HG02763 (cell line): ENCODE data around the gene PAAF1.

Experiments
- ATAC-seq: cut with Tn5 transposase; IDR thresholded peaks from one replicate; pipeline ENCODE4 v1.9.1; 2021; ENCODE audit warnings: mild to moderate bottlenecking, moderate library complexity; ENCODE audit not compliant: unreplicated experiment

The PAAF1 gene

GRCh38 chr11:73876424-73877310 is at the start of gene PAAF1, which contains the start of gene COA4:
Gene PAAF1 (plus strand): TSS chr11:73876999. CDS start chr11:73877022, 23 bp downstream.
Gene COA4 (minus strand): TSS chr11:73876846. CDS start chr11:73873378, 3,468 bp downstream.
- peak; percentile 95 for ATAC-seq

- ATAC-seq = no peak
Observed at GRCh38 chr11:73830261-73830660, 46.5 kb upstream of the PAAF1 start.

- no peak for ATAC-seq
Observed at GRCh38 chr11:73833067-73833466, 43.7 kb upstream of the PAAF1 start.

- ATAC-seq = no peak
Observed at GRCh38 chr11:73838443-73839122, 38.2 kb upstream of the PAAF1 start.

GRCh38 chr11:73839123-73839457 is 37.7 kb upstream of the PAAF1 start:
- no peak for ATAC-seq

- no peak for ATAC-seq
Observed at GRCh38 chr11:73851046-73851764, 25.6 kb upstream of the PAAF1 start.

- no peak for ATAC-seq
Observed at GRCh38 chr11:73852049-73852448, 24.8 kb upstream of the PAAF1 start.

GRCh38 chr11:73854680-73855079 is 22.1 kb upstream of the PAAF1 start:
- ATAC-seq = no peak

- no peak for ATAC-seq
Observed at GRCh38 chr11:73856031-73856567, 20.7 kb upstream of the PAAF1 start.

GRCh38 chr11:73859671-73860070 is 17.1 kb upstream of the PAAF1 start:
- no peak for ATAC-seq

- ATAC-seq = no peak
Observed at GRCh38 chr11:73860202-73860601, 16.6 kb upstream of the PAAF1 start.

- ATAC-seq = no peak
Observed at GRCh38 chr11:73862986-73863385, 13.8 kb upstream of the PAAF1 start.

- ATAC-seq = no peak
Observed at GRCh38 chr11:73866095-73866579, 10.7 kb upstream of the PAAF1 start.

GRCh38 chr11:73866586-73866996 is 10.2 kb upstream of the PAAF1 start:
- no peak for ATAC-seq

GRCh38 chr11:73869332-73869949 is 7.4 kb upstream of the PAAF1 start:
- no peak for ATAC-seq

GRCh38 chr11:73870261-73870660 is 6.5 kb upstream of the PAAF1 start:
- ATAC-seq = no peak

- ATAC-seq = no peak
Observed at GRCh38 chr11:73872749-73873357, 3.9 kb upstream of the PAAF1 start.

- no peak for ATAC-seq
Observed at GRCh38 chr11:73875380-73875779, 1.4 kb upstream of the PAAF1 start.

GRCh38 chr11:73875840-73876239 is 959 bp upstream of the PAAF1 start:
- no peak for ATAC-seq

GRCh38 chr11:73878771-73879170 is 2.0 kb downstream of the PAAF1 start:
- no peak for ATAC-seq
